NCI-H2107 treated with DMSO at 0.1 percent for 48 hours (cell line): ENCODE data around the gene SLC16A13.
"Not testable (repeated sequence)": the region's sequence is repeated elsewhere in the genome, so short reads cannot be mapped to it uniquely, and the experiment has no call there.

Source experiments
- DNase-seq: peaks from one replicate; lab custom pipeline; 2025; ENCODE audit not compliant: unreplicated experiment; lab: John Stamatoyannopoulos, UW

Gene SLC16A13

DNA sequence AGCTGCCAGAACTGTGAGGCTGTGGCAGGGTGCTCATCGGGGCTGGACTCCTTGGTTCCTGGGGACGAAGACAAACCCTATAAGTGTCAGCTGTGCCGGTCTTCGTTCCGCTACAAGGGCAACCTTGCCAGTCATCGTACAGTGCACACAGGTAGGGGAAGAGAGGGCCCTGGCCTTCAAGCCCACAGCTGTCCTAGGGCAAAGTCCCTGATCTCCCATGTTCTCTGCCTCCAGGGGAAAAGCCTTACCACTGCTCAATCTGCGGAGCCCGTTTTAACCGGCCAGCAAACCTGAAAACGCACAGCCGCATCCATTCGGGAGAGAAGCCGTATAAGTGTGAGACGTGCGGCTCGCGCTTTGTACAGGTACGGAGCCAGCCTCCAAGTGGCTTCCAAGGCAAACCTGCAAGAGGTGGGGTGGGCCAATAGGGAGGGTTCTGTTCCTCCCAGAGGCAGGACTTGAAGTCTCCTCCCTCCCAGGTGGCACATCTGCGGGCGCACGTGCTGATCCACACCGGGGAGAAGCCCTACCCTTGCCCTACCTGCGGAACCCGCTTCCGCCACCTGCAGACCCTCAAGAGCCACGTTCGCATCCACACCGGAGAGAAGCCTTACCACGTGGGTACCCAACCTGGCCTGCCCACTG is 9.2 kb upstream of the SLC16A13 start:
- no peak for DNase-seq

DNA sequence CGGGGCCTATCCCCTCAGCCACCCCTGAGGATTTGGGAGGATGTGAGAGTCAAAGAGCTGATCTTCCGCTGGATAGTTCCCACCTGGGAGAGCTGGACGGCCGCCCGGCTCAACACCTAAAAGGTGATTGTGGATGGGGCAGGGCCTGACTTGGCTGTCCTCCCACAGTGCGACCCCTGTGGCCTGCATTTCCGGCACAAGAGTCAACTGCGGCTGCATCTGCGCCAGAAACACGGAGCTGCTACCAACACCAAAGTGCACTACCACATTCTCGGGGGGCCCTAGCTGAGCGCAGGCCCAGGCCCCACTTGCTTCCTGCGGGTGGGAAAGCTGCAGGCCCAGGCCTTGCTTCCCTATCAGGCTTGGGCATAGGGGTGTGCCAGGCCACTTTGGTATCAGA is 8.5 kb upstream of the SLC16A13 start:
- no peak for DNase-seq

- DNase-seq = no peak
Measured at GRCh38 chr17:7029096-7029495, 6.7 kb upstream of the SLC16A13 start.

GRCh38 chr17:7029659-7030058 is 6.2 kb upstream of the SLC16A13 start:
- no peak for DNase-seq

- no peak for DNase-seq
Measured at GRCh38 chr17:7034955-7035590, 742 bp upstream of the SLC16A13 start.

DNA sequence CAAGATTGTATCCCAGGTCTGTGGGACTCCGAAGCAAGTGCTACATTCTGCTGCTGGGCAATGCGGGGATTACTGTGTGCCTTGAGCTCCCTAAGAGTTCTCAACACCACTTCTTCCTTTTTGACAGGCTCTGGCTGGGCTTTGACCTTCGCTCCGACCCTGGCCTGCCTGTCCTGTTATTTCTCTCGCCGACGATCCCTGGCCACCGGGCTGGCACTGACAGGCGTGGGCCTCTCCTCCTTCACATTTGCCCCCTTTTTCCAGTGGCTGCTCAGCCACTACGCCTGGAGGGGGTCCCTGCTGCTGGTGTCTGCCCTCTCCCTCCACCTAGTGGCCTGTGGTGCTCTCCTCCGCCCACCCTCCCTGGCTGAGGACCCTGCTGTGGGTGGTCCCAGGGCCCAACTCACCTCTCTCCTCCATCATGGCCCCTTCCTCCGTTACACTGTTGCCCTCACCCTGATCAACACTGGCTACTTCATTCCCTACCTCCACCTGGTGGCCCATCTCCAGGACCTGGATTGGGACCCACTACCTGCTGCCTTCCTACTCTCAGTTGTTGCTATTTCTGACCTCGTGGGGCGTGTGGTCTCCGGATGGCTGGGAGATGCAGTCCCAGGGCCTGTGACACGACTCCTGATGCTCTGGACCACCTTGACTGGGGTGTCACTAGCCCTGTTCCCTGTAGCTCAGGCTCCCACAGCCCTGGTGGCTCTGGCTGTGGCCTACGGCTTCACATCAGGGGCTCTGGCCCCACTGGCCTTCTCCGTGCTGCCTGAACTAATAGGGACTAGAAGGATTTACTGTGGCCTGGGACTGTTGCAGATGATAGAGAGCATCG is 2.4 kb downstream of the SLC16A13 start:
- DNase-seq = no peak

DNA sequence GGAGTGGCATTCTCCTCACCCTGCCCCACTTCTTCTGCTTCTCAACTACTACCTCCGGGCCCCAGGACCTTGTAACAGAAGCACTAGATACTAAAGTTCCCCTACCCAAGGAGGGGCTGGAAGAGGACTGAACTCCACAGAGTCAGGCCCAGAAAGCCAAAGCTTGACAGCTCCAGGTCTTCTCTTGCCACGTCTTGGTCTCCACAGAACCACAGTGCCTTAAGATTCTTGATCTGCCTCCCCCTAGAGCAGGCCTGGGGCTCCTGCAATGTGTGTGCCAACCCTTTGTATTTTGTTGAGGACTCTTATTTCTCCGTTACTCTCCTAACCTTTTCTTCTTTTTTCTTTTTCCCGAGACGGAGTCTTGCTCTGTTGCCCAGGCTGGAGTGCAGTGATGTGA is 4.0 kb downstream of the SLC16A13 start:
- DNase-seq = no peak

GRCh38 chr17:7041607-7042500 is 6.0 kb downstream of the SLC16A13 start:
- no peak for DNase-seq

- no peak for DNase-seq
Measured at GRCh38 chr17:7042501-7043181, 6.8 kb downstream of the SLC16A13 start.

DNA sequence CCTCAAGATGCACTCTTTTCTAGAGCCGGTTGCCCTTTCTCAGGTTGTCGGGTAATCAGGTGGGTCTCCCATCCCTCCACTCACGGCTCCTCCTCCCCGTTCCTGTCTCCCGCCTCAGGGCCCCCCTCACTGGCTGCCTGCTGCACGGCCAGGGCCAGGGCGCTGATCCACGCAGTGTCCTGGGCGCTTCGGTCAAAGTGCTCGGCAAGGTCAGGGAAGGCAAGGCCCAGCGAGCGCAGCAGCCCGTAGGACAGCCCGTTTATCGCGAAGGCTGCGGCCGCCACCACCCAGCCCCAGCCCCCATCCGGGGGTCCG is 7.3 kb downstream of the SLC16A13 start:
- no peak for DNase-seq

DNA sequence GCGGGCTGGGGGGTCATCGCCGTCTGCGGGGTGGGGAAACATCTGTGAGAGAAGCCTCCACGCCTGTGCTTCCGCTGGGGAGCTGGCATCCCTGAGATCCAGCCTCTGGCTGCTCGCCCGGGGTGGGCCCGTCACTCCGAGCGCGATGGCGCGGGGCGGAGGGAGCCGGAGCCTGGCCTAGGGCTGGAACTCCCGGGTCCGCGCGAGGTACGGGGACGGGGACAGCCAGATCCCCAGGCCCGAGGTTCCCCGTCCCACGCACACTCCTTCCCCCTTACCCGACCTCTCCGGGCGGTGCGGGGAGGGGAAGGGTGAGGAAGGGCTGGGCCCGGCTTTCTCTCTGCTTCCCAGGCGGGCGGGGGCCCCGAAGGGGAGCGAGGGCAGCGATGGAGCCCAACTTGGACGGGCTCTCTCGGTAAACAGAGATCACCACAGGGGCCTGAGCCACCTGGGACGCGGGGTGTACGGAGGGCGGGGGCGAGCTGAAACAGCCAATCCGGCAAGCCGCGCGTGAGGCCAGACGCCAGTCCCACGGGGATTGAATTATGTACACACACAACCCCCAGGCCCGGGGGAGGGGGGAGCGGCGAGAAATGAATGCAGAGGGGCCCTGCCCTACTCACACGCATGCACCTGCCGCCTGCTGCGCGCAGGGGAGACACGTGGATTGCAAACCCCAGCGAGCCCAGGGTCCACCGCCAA is 7.8 kb downstream of the SLC16A13 start, which contains the start of gene SLC16A11:
SLC16A11 (minus strand) TSS at position 596 of the 702 bp plus-strand sequence; CDS start at position 17, 579 bp downstream.
- peak; percentile 55 for DNase-seq

DNA sequence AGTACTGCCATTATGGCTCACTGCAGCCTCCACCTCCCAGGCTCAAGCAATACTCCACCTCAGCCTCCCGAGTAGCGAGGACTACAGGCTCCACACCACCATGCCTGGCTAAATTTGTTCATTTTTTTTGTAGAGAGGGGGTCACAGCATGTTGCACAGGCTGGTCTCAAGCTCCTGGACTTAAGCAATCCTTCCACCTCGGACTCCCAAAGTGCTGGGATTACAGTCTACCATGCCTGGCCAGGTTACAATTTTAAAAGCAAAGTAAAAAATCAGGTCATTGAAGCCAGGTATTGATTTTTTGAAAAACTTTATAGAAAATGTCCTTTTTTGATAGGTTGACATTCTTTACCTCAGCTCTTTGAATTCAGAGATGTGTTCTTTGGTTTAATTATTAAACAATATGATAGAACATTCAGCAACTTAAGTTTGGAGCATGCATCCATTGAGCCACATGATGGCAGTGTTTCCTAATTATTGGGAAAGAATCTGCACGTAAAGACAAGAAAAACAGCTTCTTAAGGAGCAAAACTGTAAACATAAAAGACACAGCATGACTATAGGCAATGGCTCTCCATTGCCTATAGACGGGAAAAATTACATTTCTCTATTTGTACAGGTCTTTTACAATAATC is 9.8 kb downstream of the SLC16A13 start:
- peak; percentile 22 for DNase-seq

GRCh38 chr17:7046127-7046724 is 10.4 kb downstream of the SLC16A13 start:
- DNase-seq = no peak

DNA sequence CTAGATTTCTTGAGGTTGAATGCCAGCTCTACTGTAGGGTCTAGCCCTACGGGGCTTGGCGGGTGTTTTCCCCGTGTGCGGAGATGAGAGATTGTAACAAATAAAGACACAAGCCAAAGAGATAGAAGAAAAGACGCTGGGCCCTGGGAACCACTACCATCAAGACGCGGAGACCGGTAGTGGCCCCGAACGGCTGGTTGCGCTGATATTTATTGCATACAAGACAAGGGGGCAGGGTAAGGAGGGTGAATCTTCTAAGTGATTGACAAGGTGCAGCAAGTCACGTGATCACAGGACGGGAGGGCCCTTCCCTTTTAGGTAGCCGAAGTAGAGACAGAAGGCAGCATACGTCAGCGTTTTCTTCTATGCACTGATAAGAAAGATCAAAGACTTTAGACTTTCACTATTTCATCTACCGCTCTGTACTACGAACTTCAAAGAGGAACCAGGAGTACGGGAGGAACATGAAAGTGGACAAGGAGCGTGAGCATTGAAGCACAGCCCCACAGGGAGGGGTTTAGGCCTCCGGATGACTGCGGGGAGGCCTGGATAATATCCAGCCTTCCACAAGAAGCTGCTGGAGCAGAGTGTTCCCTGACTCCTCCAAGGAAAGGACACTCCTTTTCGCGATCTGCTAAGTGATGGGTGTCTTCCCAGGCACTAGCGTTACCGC is 11.0 kb downstream of the SLC16A13 start:
- not testable (repeated sequence) for DNase-seq

- no peak for DNase-seq
Measured at GRCh38 chr17:7047566-7047965, 11.8 kb downstream of the SLC16A13 start.

DNA sequence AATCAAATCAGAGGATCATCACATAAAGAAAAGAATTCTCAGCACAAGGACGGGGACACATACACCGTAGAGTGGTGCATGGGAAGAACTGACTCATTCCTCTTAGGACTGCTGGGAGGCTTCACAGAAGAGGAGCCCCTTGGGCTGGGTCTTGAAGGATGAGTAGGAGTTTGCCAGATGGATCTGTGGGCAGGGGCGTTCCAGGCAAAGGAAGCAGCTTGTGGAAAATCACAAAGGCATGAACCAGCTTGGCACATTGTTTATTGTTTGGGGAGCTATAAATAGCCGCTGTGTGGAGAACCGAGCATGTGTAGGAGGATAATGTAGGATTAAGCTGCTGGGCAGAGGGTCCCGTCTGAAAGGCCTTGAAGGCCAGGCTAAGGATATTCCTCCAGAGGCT is 13.2 kb downstream of the SLC16A13 start:
- DNase-seq = no peak

GRCh38 chr17:7050583-7050982 is 14.8 kb downstream of the SLC16A13 start:
- not testable (repeated sequence) for DNase-seq

- no peak for DNase-seq
Measured at GRCh38 chr17:7056386-7056785, 20.6 kb downstream of the SLC16A13 start.
